Coronary artery (tissue), 2 donors: ENCODE data around the gene FAAP20.
A peak's percentile ranks its signal among the peaks of the same experiment; 100 is the strongest.

Experiments
- DNase-seq: peaks from one replicate; pipeline ENCODE4 v3.0.0-alpha.2; 2017; ENCODE audit warnings: low spot score
- H3K27ac ChIP-seq, 2 donors: fragments of 200-600 bp; sonication (generic); one replicate each; pipeline ENCODE4 v1.5.1; 2016 to 2019
- H3K4me3 ChIP-seq: fragments of 200-600 bp; sonication (generic); 2 replicates; pipeline ENCODE4 v1.5.1; 2016; ENCODE audit warnings: mild to moderate bottlenecking, moderate library complexity
- TF ChIP-seq, protein P1 (sequence below): fragments of 200-600 bp; sonication (generic); IDR thresholded peaks from one replicate; pipeline ENCODE4 v1.5.1; 2019; ENCODE audit warnings: antibody characterized with exemption

FAAP20 gene

DNA sequence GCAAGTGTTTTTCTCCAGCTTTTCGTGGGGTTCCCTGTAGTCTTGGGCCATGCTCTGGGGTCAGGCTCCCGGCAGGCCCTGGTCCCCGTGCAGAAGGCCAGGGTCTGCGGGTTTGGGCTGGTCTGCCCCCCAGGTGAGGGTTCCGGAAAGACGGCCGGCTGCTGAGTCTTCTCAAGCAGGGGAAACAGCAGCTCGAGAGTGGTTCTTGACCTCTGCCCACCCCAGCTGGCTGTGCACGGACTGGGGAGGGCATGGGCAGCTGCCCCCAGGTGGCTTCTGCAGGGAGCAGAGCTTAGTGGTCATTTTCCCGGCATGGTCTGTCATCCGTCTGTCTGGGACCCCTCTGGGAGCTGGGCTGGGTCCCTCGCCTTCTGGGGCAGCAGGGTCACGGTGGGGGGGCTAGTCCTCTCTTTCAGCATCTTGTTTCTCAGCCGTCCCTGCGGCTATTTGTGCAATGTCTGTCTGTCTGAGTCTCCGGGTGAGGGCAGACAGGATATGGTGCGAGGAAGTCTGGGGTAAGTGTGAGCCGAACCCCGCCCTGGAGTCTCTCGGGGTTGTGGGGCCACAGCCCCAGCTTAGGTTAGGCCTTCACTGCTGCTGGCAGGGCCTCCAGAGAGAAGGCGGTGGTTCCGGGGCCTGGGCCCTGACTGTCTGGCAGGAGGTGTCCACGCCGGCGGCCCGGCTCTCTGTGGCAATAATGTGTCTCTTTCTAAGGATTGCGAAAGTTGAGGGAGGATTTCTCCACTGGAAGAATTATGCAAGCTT is 39.6 kb upstream of the FAAP20 start:
- Histone ChIP-seq H3K4me3 (peak overlapping the region; percentile 96), H3K27ac (peak overlapping the region; percentile 79 to 100)
- DNase-seq, result peak; percentile 97
- TF ChIP-seq, protein P1, sequence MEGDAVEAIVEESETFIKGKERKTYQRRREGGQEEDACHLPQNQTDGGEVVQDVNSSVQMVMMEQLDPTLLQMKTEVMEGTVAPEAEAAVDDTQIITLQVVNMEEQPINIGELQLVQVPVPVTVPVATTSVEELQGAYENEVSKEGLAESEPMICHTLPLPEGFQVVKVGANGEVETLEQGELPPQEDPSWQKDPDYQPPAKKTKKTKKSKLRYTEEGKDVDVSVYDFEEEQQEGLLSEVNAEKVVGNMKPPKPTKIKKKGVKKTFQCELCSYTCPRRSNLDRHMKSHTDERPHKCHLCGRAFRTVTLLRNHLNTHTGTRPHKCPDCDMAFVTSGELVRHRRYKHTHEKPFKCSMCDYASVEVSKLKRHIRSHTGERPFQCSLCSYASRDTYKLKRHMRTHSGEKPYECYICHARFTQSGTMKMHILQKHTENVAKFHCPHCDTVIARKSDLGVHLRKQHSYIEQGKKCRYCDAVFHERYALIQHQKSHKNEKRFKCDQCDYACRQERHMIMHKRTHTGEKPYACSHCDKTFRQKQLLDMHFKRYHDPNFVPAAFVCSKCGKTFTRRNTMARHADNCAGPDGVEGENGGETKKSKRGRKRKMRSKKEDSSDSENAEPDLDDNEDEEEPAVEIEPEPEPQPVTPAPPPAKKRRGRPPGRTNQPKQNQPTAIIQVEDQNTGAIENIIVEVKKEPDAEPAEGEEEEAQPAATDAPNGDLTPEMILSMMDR, result no peak

DNA sequence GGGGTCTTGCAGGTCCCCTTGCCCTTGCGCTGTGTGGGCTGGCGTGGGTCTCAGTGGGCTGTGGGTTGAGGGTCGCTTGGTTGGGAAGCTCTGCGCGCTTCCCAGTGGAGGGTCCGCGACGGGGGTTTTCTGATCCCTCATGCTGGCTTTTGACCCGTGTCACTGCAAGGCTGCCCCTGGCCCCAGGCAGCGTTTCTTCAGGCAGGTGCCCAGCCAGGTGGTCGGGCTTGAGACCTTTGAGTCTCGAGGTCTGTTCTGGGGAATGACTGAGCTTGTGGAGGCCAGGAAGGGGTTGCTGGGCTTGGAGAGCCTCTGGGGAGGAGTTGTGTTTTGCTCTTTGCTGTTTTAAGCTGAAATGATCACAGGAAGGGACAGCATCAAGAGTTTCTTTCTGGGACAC is 38.9 kb upstream of the FAAP20 start:
- peak; percentile 75 for DNase-seq
- TF ChIP-seq, protein P1, result no peak
- Histone ChIP-seq H3K4me3 (peak overlapping the region; percentile 96), H3K27ac (peak overlapping the region; percentile 79 to 100)

DNA sequence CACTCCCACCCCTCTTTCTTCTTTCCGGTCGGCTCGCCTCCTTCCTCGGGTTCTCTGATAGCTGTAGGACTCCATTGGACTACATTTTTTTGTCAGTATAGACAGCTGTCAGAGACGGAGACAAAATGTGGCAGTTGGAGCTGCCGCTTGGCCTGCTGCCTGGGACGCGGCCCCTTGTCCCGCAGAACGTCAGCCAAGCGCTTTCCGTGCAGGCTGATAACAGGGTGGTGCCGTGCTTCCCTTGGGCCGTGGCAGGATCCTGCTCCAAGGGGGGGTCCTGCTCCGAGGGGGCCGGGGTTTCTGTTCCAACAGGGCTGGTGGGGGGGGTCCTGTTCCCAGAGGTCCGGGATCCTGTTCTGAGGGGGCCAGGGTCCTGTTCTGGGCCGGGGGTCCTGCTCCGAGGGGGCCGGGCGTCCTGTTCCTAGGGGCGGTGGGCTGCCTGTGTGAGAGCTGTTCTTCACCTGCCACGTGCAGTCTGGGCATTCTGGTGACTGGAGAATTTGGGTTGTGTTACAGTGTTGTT is 38.4 kb upstream of the FAAP20 start:
- TF ChIP-seq, protein P1, result no peak
- peak; percentile 77 for DNase-seq
- Histone ChIP-seq H3K27ac (peak overlapping the region; percentile 79 to 100), H3K4me3 (peak overlapping the region; percentile 96)

DNA sequence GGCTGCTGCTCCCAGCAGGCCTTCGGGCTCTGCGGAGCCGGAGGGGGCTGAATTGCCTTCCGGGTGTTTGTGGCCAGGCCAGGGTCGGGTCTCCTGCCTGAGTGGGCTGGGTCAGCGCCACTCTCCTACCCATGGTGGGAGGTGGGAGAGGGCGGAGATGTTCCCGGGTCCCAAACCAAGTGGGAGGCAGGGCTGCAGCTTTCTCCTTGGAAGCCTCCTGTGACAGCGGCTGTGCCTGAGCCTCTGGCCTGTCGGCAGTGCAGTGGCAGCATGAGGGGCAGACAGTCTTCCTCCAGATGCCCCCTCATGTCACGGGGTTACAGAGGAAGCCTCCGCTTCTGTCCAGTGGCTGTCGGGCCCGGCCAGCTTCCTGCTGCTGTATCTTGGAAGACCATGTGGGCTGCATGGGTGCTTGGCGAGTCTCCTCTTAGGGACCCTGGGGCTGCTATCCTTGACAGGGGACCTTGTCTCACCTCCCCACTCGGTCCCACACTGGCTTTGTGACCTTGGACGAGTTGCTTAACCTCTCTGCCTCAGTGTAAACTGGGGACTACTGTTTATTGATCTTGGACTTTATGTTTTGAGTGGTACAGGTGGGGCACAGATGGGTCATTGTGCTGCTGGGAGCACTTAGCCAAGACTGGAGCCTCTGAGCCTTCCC is 37.8 kb upstream of the FAAP20 start:
- H3K27ac ChIP-seq, result peak overlapping the region; percentile 79 to 100
- peak; percentile 81 for DNase-seq

DNA sequence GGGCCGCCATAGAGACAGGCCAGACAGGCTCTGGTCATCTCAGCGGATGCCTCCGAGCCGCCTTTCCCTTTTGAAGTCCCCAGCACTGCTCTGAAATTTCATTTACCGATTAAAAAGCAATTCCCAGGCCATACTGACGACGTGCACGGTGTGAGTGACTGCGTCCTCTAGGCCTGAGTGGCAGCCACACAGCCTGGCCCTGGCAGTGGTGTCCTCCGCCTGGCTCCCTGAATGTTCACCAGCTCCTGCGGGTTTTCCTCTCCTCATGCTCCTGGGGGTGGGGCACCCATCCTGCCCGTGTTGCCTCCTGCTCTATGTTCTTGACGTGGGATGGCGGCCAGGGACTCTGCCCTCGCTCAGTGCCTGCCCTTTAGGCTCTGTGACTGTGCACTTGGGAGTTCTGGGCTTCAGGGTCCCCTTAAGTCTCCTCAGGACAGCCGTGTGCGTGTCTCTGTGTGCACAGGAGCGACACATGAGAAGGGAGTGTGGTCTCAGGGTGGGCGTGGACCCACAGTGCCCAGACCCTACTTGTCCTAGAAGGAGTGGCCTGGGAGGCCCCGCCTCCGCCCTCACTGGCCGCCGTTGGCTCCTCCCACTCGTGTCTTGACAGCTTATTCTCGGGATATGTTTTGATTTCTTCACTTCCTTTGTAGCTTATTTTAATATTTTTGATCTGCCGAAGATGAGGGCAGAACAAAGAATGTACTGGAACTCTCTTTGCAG is 37.1 kb upstream of the FAAP20 start:
- TF ChIP-seq, protein P1, result no peak

More for the DNA sequence above, 37.8 kb upstream of the FAAP20 start:
- TF ChIP-seq, protein P1, result no peak
- H3K4me3 ChIP-seq, result peak overlapping the region; percentile 96

DNA sequence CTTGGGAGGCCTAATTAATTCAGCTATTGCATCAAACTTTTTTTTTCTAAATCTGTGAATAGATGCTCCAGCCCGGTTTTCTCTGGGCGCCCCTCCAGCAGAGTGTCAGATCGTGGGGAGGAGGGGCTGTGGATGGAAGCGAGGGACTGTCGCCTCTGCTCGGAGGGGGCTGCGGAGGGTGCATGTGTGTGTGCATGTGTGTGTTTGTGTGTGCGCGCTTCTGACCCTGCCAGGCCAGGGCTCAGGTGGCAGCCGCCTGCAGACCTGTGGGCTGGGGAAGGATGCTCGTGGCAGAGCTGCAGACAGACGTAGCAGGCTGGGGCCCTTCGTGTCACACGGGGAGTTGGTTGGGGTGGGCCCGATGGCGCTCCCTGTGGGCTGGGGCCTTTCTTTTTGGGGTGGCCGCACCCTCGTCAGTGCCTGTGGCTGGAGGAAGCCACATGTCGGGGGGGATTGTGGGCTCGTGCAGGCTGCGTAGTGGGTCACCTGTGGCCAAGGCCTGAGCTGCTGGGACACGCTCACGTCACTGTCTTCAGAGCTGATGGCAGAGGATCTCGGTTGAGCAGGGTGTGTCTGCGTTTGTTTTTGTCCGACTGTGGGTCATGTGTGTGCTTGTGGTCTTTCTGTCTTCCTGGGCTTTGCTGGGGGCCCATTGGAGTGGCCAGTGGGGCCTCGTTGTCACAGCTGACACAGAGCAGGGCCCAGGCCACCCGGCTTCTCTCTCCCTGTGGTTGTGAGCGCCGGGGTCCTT is 36.4 kb upstream of the FAAP20 start:
- Histone ChIP-seq H3K4me3 (peak overlapping the region; percentile 96), H3K27ac (peak overlapping the region; percentile 79 to 100)
- TF ChIP-seq, protein P1, result no peak
- peak; percentile 82 for DNase-seq

More for the DNA sequence above, 37.1 kb upstream of the FAAP20 start:
- peak overlapping the region; percentile 79 to 100 for H3K27ac ChIP-seq
- H3K4me3 ChIP-seq, result peak overlapping the region; percentile 96
- peak; percentile 97 for DNase-seq
